Activated CD4-positive, alpha-beta T cell treated with anti-CD3 and anti-CD28 coated beads, Interleukin-2, amount 50 U/mL, for 16 hours (primary cell): ENCODE data around the gene IFNA6.
"Not testable (repeated sequence)": the region's sequence is repeated elsewhere in the genome, so short reads cannot be mapped to it uniquely, and the experiment has no call there.

Experiments
- DNase-seq: peaks from one replicate; pipeline ENCODE4 v3.0.0-alpha.2; 2020

Gene IFNA6

GRCh38 chr9:21350787-21351186 lies at the start of gene IFNA6:
IFNA6 (minus strand) TSS chr9:21350887; CDS start chr9:21350887, 0 bp downstream.
- no peak for DNase-seq

- no peak for DNase-seq
Measured at GRCh38 chr9:21399956-21400355, 49.3 kb upstream of the IFNA6 start.

- no peak for DNase-seq
Measured at GRCh38 chr9:21398955-21399489, 48.3 kb upstream of the IFNA6 start.

GRCh38 chr9:21395778-21396717 lies 45.4 kb upstream of the IFNA6 start:
- DNase-seq = peak; percentile 44

GRCh38 chr9:21392270-21392669 lies 41.6 kb upstream of the IFNA6 start:
- no peak for DNase-seq

GRCh38 chr9:21385131-21385670 lies 34.5 kb upstream of the IFNA6 start, which contains the start of gene IFNA2:
IFNA2 (minus strand) TSS chr9:21385398; CDS start chr9:21385329, 69 bp downstream.
- no peak for DNase-seq

- DNase-seq = no peak
Measured at GRCh38 chr9:21383627-21384026, 32.9 kb upstream of the IFNA6 start.

- peak; percentile 16 for DNase-seq
Measured at GRCh38 chr9:21381448-21382339, 31.0 kb upstream of the IFNA6 start.

GRCh38 chr9:21371467-21371866 lies 20.8 kb upstream of the IFNA6 start:
- not testable (repeated sequence) for DNase-seq

- DNase-seq = no peak
Measured at GRCh38 chr9:21367957-21368356, 17.3 kb upstream of the IFNA6 start, which contains the start of gene IFNA13. IFNA13 (minus strand) TSS chr9:21368057; CDS start chr9:21368010, 47 bp downstream.

GRCh38 chr9:21367169-21367568 lies 16.5 kb upstream of the IFNA6 start:
- DNase-seq = not testable (repeated sequence)

- DNase-seq = no peak
Measured at GRCh38 chr9:21362287-21362686, 11.6 kb upstream of the IFNA6 start.

- DNase-seq = peak; percentile 79
Measured at GRCh38 chr9:21357479-21358460, 7.1 kb upstream of the IFNA6 start.

- DNase-seq = no peak
Measured at GRCh38 chr9:21348430-21348970, 2.2 kb downstream of the IFNA6 start.

- DNase-seq = no peak
Measured at GRCh38 chr9:21340735-21341134, 10.0 kb downstream of the IFNA6 start.

- DNase-seq = no peak
Measured at GRCh38 chr9:21336457-21336856, 14.2 kb downstream of the IFNA6 start.

GRCh38 chr9:21334701-21335632 lies 15.7 kb downstream of the IFNA6 start, which contains the start of gene KLHL9:
KLHL9 (minus strand) TSS chr9:21335404; CDS start chr9:21334859, 545 bp downstream.
- peak; percentile 91 for DNase-seq

- DNase-seq = no peak
Measured at GRCh38 chr9:21333226-21333625, 17.5 kb downstream of the IFNA6 start.

- DNase-seq = no peak
Measured at GRCh38 chr9:21331676-21332402, 18.8 kb downstream of the IFNA6 start.
